ENCODE measurements around the gene SKA2. TPM values are rescaled to one million over a fixed set of nuclear protein-coding genes. Genes with fewer than 3 reads are reported as not detected.
"Not testable (repeated sequence)": the region's sequence is repeated elsewhere in the genome, so short reads cannot be mapped to it uniquely, and the experiment has no call there.

Gene SKA2
- total and polyA plus RNA-seq, 4 donors, result 10.5 to 29.6 (median 11.7) TPM

- no peaks in the 10 kb centered on the region for H3K4me1 ChIP-seq (ENCODE audit: control insufficient read depth in 4 of 4, insufficient read depth in 4 of 4, low read length in 3 of 4)
- no peak overlapping the region for H3K9ac ChIP-seq (ENCODE audit: low read depth in 1 of 2, low read length in 2 of 2)
- H3K27me3 ChIP-seq (ENCODE audit: control insufficient read depth in 4 of 4, insufficient read depth in 4 of 4, low read length in 3 of 4), result no peaks in the 10 kb centered on the region
- no peak overlapping the region for H3K27ac ChIP-seq (ENCODE audit: low read depth in 1 of 2, low read length in 2 of 2)
- no peak for DNase-seq (ENCODE audit: low spot score)
- H3K9me3 ChIP-seq (ENCODE audit: control insufficient read depth in 4 of 4, low read length in 3 of 4), result no peaks in the 10 kb centered on the region
- no peak overlapping the region for H3K4me3 ChIP-seq (ENCODE audit: low read depth in 1 of 3, low read length in 3 of 3)
- H3K36me3 ChIP-seq (ENCODE audit: control insufficient read depth in 4 of 4, insufficient read depth in 3 of 4, low read depth in 1 of 4, low read length in 3 of 4), result peaks cover 0 to 3% (median 3%) of the 10 kb centered on the region in 4 donors
- 75% methylated on average over 8 of the region's 8 CpGs for WGBS
- TF ChIP-seq NR2F2 (IDR thresholded peaks at IDR 0.05) (peak; percentile 76), RXRA (IDR thresholded peaks at IDR 0.05) (peak in 1 of 2 donors; percentile 18), RAD21 (IDR thresholded peaks at IDR 0.05) (no peak)
These were observed 61.2 kb downstream of the SKA2 start for GRCh38 chr17:59093702-59094231.

- Histone ChIP-seq H3K4me3 (ENCODE audit: low read depth in 1 of 3, low read length in 3 of 3) (no peak overlapping the region), H3K27ac (ENCODE audit: low read depth in 1 of 2, low read length in 2 of 2) (no peak overlapping the region), H3K9ac (ENCODE audit: low read depth in 1 of 2, low read length in 2 of 2) (no peak overlapping the region), H3K4me1 (ENCODE audit: control insufficient read depth in 4 of 4, insufficient read depth in 4 of 4, low read length in 3 of 4) (no peaks in the 10 kb centered on the region), H3K9me3 (ENCODE audit: control insufficient read depth in 4 of 4, low read length in 3 of 4) (no peaks in the 10 kb centered on the region), H3K27me3 (ENCODE audit: control insufficient read depth in 4 of 4, insufficient read depth in 4 of 4, low read length in 3 of 4) (no peaks in the 10 kb centered on the region), H3K36me3 (ENCODE audit: control insufficient read depth in 4 of 4, insufficient read depth in 3 of 4, low read depth in 1 of 4, low read length in 3 of 4) (peaks cover 0 to 6% (median 3%) of the 10 kb centered on the region in 4 donors)
- WGBS, result 71% methylated on average over 4 of the region's 4 CpGs
- no peak for TF ChIP-seq CTCF (IDR thresholded peaks at IDR 0.05; ENCODE audit: low read depth, low read length, missing input control)
- no peak for TF ChIP-seq MAX (IDR thresholded peaks at IDR 0.05)
- TF ChIP-seq HNF4A (conservative IDR thresholded peaks at IDR 0.05), result no peak
- no peak for TF ChIP-seq TAF1 (conservative IDR thresholded peaks at IDR 0.05)
- no peak for TF ChIP-seq REST (IDR thresholded peaks at IDR 0.05)
- TF ChIP-seq RAD21 (IDR thresholded peaks at IDR 0.05), result no peak
- DNase-seq (ENCODE audit: low spot score), result no peak
These were observed 61.8 kb downstream of the SKA2 start for GRCh38 chr17:59093145-59093701.

- WGBS, result 97% methylated on average over 12 of the region's 12 CpGs
- not testable (repeated sequence) for DNase-seq (ENCODE audit: low spot score); H3K9me3 ChIP-seq (ENCODE audit: control insufficient read depth in 4 of 4, low read length in 3 of 4); H3K4me3 ChIP-seq (ENCODE audit: low read depth in 1 of 3, low read length in 3 of 3); H3K27ac ChIP-seq (ENCODE audit: low read depth in 1 of 2, low read length in 2 of 2); H3K27me3 ChIP-seq (ENCODE audit: control insufficient read depth in 4 of 4, insufficient read depth in 4 of 4, low read length in 3 of 4); H3K4me1 ChIP-seq (ENCODE audit: control insufficient read depth in 4 of 4, insufficient read depth in 4 of 4, low read length in 3 of 4); H3K9ac ChIP-seq (ENCODE audit: low read depth in 1 of 2, low read length in 2 of 2)
- H3K36me3 ChIP-seq (ENCODE audit: control insufficient read depth in 4 of 4, insufficient read depth in 3 of 4, low read depth in 1 of 4, low read length in 3 of 4), result peaks cover 3 to 13% (median 6%) of the 10 kb centered on the region in 4 donors
These were observed 64.4 kb downstream of the SKA2 start for GRCh38 chr17:59090593-59090992.

Data from liver (tissue), 9 donors.